Measurements from ENCODE around the gene DPF3.
"Not testable (repeated sequence)": the region's sequence is repeated elsewhere in the genome, so short reads cannot be mapped to it uniquely, and the experiment has no call there.

DPF3 gene

DNA sequence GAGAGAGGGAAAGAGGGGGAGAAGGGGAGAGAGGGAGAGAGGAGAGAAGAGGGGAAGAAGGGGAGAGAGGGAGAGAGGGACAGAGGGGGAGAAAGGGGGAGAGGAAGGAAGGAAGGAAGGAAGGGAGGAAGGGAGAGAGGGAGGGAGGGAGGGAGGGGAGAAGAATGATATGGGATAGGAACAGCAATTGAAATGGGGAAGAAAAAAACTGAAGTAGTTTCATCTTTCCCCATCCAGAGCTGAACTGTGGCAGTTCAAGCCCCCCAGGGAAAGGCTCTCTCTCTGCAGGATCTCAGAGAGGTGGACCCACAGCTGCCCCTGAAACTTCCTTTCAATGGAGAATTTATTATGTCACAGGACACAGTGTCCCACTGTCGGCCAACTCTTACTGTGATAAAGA lies 136.9 kb downstream of the DPF3 start:
- DNase-seq, result no peak

GRCh38 chr14:72755766-72756165 lies 138.1 kb downstream of the DPF3 start:
- DNase-seq, result no peak

DNA sequence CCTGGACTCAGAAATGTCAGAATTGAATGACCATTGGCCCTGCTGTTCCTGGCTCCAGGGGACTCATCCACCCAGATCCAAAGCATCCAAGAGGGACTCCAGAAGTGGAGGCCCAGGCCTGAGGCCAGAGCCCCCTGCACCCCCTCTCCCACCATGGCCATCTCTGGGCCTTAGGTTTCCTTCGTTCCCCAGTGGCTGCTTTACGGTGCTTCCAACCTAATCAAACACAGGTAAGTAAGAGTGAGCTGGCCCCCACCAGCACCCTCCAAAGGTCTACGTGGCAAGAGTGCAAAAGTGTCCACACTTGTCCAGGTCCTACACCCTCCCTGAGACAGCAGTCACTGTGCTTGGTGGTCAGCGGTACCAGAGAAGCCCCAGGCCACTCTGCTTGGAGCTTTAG lies 139.0 kb downstream of the DPF3 start:
- DNase-seq, result no peak

- no peak for DNase-seq
Observed at GRCh38 chr14:72753879-72754400, 140.0 kb downstream of the DPF3 start.

DNA sequence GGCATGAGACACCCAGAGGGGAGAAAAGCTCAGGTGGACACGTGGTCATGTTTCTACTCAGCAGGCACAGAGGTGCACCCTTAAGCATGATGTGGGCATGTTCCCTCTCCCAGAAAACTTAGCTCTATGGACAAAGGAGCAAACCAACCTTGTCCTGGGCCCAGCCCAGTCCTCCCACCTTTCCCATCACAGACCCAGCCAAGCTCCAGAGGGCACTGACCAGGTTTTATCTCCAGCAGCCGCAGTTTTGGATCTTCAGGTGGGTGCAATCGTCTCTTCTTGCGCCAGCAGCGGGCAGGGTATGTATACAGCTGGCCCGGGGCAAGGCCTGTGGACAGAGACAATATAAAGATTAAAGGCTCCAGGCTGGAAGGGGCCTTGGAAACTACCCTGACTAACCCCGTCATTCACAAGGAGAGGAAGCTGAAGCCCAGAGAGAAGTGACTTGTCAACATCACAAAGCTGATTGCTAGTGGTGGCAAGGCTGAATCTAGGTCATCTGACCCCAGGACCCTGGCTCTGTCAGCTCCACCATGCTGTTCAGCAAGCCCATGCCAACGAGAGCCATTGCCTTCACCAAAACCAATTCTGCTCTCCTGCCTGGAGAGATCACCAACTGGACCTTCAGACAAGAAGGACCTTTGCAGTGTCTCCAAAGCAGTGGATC lies 140.7 kb downstream of the DPF3 start:
- no peak for DNase-seq

- no peak for DNase-seq
Observed at GRCh38 chr14:72752034-72752412, 141.9 kb downstream of the DPF3 start.

DNA sequence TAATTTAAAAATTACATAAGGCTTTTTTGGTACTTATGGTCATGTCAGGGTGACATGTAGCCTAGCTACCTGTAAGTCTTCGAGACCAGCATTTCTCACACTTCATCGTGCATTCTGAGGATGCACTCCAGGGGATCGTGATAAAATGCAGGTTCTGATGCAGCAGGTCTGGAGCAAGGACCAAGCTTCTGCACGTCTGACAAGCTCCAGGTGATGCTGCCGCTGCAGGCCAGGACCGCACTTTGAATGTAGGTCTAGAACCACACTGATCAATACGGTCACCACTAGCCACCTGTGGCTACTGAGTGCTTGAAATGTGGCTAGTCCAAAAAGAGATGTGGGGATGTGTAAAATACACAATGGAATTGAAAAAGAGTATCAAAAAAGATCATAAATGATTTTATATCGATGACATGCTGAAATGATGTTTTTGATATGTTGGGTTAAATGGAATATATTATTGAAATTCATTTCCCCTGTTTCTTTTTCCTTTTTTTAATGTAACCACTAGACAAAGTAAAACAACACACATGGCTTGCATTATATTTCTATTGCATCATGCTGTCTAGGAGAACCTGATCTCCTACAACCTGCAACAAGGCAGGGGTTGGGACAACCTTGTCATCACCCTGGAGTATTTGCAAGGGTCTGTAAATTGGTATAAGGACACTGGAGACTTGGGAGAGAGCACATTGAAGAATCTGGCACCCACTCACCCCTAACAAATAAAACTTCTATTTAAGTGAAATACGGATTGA lies 142.4 kb downstream of the DPF3 start:
- no peak for DNase-seq

DNA sequence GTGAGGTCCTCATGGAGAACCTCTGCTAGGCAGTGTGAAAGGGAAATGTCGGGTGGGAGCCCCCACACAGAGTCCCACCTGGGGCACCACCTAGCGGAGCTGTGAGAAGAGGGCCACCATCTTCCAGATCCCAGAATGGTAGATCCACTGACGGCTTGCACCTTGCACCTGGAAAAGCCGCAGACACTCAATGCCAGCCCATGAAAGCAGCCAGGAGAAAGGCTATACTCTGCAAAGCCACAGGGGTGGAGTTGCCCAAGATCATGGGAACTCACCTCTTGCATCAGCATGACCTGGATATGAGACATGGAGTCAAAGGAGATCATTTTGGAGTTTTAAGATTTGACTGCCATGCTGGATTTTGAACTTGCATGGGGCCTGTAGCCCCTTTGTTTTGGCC lies 145.0 kb downstream of the DPF3 start:
- not testable (repeated sequence) for DNase-seq

GRCh38 chr14:72747652-72748051 lies 146.2 kb downstream of the DPF3 start:
- no peak for DNase-seq

DNA sequence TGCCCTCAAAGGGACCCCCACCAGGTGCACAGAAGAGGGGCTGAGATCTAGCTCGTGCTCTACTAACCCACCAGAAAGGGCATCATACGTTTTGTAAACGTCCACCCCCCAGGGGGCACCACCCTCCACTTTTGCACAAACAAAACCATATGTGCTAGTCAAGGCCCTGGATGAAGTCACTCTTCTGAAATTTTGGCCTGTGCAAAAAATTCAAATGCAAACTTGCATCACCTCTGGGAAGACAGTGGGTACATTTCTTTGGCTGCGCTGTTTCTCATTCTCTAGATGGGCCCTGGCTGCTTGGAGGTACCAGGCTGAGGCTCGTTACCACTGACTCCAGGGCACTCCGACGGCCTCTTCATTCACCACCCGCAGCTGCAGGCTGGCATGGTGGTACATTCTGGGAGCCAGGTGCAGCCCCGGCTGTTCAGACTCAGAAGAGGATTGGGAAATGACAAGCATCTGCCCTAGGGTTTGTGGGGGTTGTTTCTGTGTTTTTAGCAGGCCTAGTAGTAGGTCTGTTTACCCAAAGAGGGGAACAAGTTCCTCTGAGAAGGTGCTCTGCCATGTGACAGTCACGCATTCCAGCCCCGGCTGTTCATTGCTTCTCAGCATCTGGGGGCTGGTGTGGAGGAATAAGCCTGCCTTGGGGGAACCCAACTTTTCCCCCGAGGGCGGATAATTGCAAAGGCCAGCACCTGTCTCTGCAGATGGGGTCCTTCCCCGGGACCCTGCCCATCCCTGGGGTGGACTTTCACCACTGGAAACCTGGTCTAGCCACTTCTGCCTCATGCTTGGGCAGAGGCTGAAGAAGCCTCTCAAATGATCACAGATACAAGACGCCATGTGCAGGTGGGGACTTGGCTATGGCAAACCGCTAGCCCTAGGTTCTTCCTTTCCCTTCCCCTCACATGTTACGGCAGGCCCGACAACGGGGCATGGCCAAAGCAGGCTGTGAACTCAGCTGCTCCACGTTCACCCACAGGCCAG lies 147.6 kb downstream of the DPF3 start:
- DNase-seq, result no peak

- DNase-seq, result no peak
Observed at GRCh38 chr14:72745546-72745945, 148.4 kb downstream of the DPF3 start.

- no peak for DNase-seq
Observed at GRCh38 chr14:72744416-72745120, 149.3 kb downstream of the DPF3 start.

GRCh38 chr14:72743626-72744025 lies 150.3 kb downstream of the DPF3 start:
- no peak for DNase-seq

GRCh38 chr14:72742838-72743195 lies 151.1 kb downstream of the DPF3 start:
- DNase-seq, result no peak

DNA sequence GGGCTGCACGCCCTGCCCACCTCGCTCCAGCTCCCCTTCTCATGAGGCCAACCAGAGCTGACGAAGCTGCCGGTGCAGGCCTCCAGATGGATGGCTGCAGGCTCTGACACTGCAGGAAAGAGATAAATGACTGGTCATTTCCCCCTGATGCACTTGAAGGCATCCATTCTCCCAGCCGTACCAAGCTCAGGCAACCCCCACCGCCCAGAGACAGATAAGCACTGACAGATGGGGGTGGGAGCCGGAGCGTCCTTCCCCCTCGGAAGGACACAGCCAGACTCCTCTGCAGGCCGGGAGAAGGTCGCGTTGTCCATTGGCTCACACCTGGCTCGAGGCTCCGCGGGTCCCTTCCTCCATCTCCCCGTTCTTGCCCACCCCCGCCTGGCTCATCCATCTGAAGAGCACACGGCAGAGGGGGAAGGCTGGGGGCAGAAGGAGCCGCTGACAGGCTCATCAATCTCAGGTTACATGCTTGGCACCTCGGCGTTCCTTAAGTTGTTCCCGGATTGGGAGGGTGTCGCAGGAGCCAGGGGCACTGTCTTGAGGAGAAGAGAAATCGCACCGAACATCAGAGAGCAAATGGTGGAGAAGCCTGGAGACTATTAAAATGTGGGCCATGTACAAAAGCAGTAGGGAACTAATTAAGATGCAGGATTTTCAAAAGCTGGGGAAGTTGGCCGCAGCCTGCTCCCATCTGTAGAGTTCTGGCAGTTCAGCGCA lies 151.6 kb downstream of the DPF3 start:
- DNase-seq, result no peak

DNA sequence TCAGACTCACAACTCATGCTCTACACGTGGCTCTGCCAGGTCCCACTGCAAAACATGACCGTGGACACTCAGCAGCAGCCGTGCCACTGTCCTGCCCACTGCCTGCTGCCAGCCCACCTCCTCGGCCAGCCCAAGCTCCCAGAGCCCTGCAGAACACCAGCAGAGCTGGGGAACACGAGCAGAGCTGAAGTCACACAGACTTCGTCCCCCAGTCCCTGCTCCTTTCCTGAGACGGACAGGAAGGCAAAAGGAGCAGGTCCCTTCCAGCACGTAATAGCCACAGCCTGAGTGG lies 152.1 kb downstream of the DPF3 start:
- no peak for DNase-seq

DNA sequence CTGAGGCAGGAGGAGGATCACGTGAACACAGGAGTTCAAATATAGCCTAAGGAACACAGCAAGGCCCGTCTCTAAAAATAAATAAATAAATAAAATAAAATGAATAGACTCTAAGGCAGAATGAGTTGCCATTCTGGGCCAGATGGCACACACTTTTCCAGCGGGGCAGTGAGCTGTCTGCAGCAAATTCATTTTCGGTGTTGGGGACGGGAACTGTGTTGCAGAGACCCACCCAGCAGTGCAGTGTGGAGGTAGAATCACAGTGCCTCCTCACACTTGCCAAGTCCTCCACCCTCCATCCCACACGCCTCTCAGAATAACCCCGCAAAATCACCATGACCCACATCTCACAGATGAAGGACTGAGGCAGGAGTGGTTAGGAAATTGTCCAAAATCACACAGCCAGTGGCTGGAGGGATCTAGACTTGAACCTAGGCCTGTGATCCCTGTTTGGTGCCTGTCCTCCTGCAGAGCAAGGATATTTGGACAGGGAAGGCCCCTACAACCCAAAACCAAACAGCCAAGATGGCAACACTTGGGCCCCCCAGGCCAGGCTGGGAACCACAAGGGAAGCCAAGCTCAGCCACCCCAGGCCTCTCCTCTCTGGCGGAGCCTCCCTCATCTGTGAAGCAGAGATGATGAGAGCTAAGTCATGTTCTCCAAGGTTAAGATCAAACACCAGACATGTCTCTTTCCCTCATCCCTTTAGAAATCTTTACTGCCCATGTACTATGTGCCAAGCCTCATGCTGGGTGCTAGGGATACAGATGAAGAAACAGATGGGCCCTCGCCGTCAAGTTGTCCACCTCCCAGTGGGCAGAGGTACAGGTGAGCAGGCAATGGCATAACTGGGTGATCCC lies 152.7 kb downstream of the DPF3 start:
- DNase-seq, result no peak

- no peak for DNase-seq
Observed at GRCh38 chr14:72740504-72740961, 153.4 kb downstream of the DPF3 start.

DNA sequence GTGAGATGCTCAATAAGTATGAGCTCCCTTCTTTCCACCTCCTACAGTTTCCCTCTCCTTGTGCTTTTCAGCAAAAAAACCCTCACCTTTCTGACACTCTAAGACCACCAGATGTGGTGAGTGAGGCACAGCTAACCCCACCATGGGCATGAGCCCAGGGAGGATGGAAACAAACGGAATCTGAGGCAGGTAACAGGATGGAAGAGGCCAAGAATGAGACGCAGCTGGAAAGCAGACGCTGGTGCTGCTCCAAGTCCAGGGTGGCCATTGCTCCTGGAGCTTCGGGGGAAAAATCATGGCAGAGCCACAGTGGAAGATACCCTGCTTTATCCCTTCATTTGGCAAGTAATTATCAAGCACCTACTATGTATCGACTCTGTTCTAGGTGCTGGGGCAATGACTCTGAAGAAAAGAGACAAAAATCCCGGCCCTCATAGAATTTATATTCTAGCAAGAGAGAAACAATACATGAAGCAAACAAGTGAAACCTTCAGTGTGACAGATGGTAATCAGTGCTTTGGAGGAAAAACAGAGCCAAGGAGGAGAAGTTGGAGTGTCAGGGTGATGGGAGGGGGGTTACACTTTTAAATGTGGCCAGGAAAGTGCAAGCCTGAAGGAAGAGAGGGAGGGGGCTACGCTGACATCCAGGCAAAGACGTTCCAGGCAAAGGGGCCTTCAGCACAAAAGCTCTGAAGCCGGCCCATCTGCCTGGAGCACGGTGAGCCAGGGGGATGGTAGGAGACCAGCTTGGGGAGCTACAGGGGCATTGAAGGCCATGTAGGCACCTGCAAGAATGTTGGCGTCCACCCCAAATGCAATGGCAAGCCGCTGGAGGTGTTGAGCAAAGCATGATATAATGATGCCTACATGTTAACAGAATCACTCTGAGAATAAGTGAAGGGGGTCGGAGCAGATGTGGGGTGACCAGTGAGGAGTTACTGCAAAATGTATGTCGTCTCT lies 154.2 kb downstream of the DPF3 start:
- no peak for DNase-seq

- DNase-seq, result no peak
Observed at GRCh38 chr14:72738161-72738611, 155.7 kb downstream of the DPF3 start.
